IPS-18c (cell line): Measurements from ENCODE around the gene SCAMP3.
"Not testable (repeated sequence)": the region's sequence is repeated elsewhere in the genome, so short reads cannot be mapped to it uniquely, and the experiment has no call there.

Experiments
- H3K4me3 ChIP-seq: 2 replicates; pipeline ENCODE4 v1.7.0; 2013; ENCODE audit warnings: low read depth, mild to moderate bottlenecking, low read length, moderate library complexity; ENCODE audit not compliant: insufficient read depth
- H3K9me3 ChIP-seq: one replicate; pipeline ENCODE4 v1.6.1; 2013; ENCODE audit warnings: mild to moderate bottlenecking, low read length, moderate library complexity; ENCODE audit not compliant: control insufficient read depth, insufficient read depth

The SCAMP3 gene

DNA sequence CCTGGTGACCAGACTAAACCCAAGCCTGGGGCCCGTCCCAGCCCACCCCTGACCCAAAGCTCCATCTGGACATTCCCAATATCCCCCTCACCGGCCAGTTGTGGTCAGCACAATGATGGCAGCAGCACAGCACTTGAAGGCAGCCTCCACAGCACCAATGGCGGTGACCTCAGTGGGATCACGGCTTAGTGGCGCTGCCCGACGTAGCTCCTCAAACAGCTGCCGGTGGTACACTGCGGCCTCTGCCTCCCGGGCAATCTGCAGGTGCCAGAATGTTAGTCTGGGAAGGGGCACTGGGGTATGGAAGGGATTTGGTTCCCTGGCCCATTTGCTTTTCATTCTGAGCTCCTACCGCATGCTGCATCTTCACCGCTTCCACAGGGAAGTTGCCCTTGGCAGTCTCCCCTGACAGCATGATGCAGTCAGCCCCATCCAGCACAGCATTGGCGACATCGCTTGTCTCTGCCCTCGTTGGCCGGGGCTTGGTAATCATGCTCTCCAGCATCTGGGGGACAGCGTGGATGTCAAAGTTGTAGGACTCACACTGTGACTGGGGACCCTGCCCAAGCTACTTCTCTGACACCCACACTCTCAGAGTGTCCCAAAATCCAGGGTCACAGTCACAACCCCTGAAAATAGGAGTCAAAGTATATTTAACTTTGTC lies 31.1 kb upstream of the SCAMP3 start:
- no peak overlapping the region for H3K4me3 ChIP-seq
- peaks cover 2% of the 10 kb centered on the region for H3K9me3 ChIP-seq

DNA sequence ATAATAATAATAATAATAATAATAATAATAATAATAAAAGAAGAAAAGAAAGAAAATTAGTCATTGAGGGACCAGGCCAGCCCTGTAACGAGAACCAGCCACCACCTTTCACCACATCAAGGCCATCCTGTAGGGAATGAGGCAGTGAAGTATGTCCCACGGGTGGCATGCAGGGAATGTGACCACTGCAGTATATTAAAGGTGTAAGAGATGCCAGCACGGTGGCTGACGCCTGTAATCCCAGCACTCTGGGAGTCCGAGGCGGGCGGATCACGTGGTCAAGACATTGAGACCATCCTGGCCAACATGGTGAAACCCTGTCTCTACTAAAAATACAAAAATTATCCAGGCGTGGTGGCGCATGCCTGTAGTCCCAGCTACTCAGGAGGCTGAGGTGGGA lies 28.8 kb upstream of the SCAMP3 start:
- not testable (repeated sequence) for H3K9me3 ChIP-seq, H3K4me3 ChIP-seq

DNA sequence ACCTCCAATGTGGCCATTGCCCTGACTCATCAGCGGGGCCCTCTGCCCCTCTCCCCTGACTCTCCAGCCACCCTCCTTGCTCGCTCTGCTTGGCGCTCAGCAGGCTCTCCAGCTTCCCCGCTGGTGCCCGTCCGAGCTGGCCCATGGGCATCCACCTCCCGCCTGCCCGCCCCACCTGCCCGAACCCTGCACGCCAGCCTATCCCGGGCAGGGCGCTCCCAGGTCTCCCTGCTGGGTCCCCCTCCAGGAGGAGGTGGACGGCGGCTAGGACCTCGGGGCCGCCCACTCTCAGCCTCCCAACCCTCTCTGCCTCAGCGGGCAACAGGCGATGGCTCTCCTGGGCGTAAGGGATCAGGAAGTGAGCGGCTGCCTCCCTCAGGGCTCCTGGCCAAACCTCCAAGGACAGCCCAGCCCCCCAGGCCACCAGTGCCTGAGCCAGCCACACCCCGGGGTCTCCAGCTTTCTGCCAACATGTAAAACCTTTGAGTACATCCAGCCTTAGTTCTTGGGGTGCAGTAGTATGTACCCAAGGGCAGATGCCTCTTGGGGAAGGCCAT lies 25.9 kb upstream of the SCAMP3 start:
- no peaks in the 10 kb centered on the region for H3K9me3 ChIP-seq
- no peak overlapping the region for H3K4me3 ChIP-seq

DNA sequence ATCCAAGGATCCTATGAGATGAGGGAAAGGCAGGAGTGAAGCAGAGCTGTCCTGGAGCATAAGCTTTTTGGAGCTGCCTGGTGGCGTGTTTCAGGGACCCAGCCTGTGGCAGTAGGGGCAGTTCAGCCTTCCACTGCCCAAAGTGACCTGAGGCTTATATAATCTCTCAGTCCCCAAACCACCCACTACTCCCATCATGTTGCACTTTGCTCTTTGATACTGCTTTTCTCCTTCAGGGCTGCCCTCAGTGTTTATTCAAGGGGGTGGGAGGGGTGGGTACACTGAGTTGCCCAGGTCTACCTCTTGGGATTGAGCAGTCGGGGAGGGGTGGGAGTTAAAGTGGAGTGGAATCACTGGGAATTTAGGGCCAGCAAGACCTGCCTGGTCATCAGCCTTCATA lies 24.4 kb upstream of the SCAMP3 start:
- H3K4me3 ChIP-seq = no peak overlapping the region
- no peaks in the 10 kb centered on the region for H3K9me3 ChIP-seq

DNA sequence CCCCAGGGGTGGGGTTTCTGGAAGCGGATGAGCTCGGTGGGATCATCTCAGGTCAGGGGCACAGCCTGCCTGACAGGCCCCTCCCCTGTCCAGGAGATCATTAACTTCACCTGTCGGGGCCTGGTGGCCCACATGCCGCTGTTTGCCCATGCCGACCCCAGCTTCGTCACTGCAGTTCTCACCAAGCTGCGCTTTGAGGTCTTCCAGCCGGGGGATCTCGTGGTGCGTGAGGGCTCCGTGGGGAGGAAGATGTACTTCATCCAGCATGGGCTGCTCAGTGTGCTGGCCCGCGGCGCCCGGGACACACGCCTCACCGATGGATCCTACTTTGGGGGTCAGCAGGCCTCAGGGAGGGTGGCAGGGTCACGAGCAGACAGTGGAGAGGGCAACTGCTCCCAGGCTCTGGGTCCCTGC lies 23.5 kb upstream of the SCAMP3 start:
- Histone ChIP-seq H3K4me3 (no peak overlapping the region), H3K9me3 (no peaks in the 10 kb centered on the region)

DNA sequence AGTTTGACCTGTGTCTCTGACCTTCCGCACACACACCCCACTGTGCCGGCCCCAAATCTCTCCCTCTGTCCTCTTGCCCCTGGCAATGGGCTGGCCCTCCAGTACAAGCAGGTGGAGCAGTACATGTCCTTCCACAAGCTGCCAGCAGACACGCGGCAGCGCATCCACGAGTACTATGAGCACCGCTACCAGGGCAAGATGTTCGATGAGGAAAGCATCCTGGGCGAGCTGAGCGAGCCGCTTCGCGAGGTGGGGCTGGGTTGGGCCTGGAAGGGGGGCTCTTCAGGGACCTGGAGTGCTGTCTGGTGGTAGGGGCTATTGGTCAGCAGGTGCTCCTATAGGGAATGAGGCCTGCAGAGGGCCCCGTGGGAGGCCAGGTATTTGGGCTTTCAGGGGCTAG lies 22.9 kb upstream of the SCAMP3 start:
- Histone ChIP-seq H3K4me3 (no peak overlapping the region), H3K9me3 (no peaks in the 10 kb centered on the region)

DNA sequence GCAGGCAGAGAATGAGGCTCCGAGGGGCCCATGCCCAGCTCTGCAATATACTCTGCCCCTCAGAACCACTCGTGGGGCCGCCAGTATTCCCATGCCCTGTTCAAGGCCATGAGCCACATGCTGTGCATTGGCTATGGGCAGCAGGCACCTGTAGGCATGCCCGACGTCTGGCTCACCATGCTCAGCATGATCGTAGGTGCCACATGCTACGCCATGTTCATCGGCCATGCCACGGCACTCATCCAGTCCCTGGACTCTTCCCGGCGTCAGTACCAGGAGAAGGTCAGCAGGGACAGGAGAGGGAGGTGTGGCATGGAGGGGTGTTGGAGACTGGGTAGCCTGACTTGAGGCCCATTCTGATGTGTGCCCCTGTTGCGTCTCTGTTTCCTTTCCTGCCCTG lies 22.3 kb upstream of the SCAMP3 start:
- Histone ChIP-seq H3K4me3 (no peak overlapping the region), H3K9me3 (no peaks in the 10 kb centered on the region)

DNA sequence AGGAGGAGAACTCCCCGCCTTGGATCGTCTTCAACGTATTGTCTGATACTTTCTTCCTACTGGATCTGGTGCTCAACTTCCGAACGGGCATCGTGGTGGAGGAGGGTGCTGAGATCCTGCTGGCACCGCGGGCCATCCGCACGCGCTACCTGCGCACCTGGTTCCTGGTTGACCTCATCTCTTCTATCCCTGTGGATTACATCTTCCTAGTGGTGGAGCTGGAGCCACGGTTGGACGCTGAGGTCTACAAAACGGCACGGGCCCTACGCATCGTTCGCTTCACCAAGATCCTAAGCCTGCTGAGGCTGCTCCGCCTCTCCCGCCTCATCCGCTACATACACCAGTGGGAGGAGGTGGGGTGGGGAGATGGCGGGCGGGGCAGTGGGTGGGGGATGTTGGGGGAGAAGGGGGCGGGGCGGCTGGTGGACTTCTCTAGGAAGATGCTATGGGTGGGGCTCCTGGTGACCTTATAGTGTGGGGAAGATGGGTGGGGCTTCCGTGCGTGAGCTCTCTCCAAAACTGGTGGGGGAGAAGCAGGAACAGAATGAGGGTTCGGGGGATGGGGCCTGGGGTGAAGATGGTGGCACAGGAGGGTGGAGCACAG lies 20.4 kb upstream of the SCAMP3 start:
- Histone ChIP-seq H3K4me3 (no peak overlapping the region), H3K9me3 (no peaks in the 10 kb centered on the region)

DNA sequence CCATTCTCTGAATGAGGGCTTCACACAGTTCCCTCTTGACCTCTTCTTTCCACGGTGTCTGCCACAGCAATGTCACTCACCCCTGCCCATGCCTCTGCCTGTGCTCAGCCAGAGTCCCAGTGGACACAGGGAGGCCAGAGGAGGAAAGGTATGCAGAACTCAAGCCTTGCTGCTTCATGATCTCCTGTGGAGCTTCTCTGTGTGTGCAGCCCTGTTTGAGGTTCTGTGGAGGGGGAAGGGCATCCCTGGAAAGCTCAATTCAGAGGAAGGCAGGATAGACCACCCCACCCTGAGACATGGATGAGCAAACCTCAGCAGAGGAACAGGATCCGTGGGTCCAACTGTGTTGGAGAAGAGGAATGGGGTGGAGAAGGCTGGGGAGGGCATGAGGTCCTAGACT lies 17.1 kb upstream of the SCAMP3 start:
- no peaks in the 10 kb centered on the region for H3K9me3 ChIP-seq
- peak overlapping the region; percentile 20; the same call in 1 of the 2 replicates for H3K4me3 ChIP-seq

DNA sequence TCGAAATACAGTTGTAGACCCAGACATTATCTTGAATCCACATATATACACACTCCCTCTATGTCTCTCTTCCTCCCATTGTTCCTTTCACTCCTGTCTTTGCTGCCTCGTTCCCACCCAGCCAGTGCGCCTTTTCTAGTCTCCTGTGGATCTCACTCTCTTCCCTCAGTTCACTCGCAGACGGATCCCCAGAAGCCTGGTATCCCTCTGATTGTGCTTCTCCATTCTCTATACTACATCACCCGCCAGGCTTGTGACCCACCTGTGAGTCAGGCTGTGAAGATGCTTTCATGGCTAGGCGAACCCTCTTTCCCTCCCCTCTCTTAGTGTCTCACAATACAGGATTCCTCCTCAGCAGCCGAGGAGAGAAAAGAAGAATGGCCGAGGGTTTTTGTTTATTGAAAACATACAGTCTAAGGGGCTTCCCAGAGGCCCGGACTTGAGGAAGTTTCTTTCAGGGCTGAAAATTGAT lies 16.6 kb upstream of the SCAMP3 start:
- Histone ChIP-seq H3K4me3 (no peak overlapping the region; the same call in 1 of the 2 replicates), H3K9me3 (no peaks in the 10 kb centered on the region)

DNA sequence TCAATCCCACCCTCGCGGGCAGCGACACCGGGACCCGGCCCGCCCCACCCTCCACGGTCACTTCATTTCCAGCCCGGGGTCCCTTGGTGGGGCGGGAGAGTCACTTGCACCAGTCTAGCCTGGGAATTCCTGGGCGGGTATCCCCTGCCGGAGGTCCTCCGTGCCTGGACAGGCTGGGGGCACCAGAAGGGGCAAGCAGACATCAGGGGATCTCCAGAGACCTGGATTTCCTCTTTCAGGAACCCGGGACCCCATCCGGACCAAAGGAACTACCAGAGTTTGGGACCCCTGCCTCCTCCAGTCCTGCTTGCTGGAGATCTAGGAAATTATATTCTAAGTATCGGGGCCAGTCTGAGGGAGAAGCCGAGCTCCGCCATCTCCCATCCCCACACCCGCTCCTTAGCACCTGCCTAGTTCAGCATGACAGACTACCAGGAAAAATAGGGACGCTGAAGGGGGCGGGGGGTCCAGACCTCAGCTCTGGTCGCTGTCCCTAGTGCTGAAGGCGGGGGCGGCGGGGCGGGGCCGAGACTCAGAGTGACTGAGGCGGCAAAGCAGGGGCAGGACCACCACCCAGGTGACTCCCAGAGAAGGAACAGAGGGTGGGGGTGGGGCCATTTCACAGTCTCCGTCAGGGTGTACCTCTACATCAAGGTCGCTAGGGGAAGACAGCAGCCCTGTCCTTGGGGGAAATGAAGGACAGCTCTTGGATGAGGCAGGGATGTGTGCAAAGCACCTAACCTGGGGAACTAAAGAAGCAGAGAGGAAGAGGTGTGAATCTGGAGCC lies 15.9 kb upstream of the SCAMP3 start:
- Histone ChIP-seq H3K4me3 (peak overlapping the region; percentile 81), H3K9me3 (no peaks in the 10 kb centered on the region)

DNA sequence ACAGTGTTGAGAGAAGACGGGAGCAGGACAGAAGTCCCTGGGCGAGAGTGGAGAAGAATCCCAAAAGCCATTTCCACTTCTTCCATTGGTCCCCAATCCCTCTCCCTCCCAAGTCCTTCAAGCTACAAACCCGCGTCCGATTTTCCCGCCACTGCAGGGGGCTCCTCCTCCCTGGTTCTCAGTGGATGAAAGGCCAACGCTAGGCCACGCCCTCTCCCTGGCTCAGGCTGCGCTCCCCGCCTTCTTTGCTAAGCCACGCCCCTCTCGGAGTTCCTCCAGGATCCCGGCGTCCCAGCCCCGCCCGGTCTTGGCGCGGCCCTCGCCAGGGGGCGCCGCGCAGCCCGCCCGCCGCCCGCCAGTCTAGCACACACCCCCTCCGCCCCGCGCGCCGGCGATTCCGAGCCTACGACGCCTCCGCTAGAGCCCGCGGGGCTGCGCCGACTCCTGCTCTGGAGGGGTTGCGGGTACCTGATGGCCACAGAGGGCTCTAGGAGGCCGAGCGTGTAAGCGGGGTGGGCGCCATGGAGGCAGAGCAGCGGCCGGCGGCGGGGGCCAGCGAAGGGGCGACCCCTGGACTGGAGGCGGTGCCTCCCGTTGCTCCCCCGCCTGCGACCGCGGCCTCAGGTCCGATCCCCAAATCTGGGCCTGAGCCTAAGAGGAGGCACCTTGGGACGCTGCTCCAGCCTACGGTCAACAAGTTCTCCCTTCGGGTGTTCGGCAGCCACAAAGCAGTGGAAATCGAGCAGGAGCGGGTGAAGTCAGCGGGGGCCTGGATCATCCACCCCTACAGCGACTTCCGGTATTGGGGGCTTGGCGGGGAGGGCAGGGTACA lies 15.1 kb upstream of the SCAMP3 start, which contains the start of gene HCN3:
TSS of gene HCN3 (plus strand) at position 394 of the 832 bp plus-strand sequence. CDS start at position 522, 128 bp downstream.
- Histone ChIP-seq H3K4me3 (peak within 1 kb of the TSS; percentile 81), H3K9me3 (no peaks in the 10 kb centered on the region)

DNA sequence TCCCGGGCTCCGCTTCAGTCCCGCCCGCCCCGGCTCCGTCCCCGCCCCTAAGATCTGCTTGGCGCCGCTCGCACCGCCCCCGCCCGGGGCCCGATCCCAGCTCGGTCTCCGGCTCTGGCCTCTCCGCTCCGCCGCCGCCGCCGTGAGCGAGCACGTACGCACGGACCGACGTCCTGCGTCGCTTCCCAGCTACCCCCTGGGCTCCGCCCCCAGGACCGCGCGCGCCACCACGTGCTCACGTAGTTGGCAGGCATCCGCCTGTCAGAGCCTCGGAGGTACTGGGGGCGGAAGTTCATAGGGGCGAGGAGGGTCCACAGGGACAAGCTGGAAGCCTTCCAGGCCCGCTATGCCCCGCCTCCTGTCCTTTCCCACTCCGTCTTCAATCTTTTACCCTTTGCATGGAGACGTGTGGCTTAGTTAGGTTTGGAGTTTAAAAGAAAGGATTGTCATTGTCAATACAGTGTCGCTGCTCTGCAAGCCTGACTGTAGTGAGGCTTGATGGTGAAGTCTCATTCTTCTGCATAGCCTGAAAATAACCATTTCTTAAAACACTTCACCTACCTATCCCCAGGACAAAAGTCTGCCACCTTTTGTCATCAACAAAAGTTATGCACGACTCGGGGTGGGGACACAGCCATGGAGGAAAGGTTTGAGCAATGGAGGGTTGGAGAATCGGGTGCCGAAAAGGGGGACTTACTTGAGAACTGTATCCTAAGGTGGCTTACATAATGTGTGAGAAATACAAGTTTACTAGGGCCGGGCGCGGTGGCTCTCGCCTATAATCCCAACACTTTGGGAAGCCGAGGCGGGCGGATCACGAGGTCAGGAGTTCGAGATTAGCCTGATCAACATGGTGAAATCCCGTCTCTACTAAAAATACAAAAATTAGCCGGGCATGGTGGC lies 11.4 kb upstream of the SCAMP3 start, which contains the start of gene CLK2:
TSS of gene CLK2 (minus strand) at position 162 of the 903 bp plus-strand sequence. CDS start 2,527 bp downstream, outside the sequence.
- Histone ChIP-seq H3K4me3 (peak within 1 kb of the TSS; percentile 81), H3K9me3 (no peaks in the 10 kb centered on the region)

DNA sequence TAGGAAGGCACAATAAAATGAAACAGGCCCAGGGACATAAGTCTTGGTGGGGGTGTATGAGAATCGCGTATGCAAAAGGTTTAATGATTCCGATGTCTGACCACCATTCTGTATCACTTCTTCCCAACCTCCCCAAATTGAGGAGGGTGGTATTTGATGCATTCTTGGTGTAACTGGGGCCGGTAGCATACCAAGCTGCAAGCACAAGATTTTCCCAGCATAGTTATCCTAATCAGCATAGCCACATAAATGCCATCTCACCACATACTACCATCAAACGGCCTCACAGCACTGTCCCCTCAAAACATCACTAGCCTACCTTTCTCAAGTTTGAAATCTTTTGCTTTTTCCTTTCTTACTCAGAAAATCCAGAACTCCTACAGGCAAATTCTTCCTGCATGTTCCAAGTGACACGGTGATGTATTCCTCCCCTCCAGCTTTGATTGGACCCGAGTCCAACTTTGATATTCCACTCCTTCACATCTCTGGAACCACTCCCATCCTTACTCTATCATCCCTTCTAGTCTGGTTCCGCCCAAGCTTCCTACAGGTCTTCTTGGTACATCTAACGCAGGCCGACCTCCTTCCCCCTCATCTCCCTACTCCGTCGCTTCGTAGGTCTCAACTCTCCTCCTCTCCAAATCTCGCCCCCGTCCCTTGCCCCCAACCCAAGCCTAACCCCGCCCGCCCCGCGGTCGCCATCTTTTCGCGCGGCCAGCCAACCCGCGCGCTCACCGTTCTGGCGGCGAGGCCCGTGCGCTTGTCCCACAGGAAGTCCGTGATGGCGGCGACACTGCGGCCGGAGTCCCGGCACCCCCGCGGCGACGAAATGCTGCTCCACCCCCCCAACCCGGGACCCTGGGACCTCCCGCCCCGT lies 10.5 kb upstream of the SCAMP3 start:
- H3K4me3 ChIP-seq = peak overlapping the region; percentile 81
- H3K9me3 ChIP-seq = no peaks in the 10 kb centered on the region

DNA sequence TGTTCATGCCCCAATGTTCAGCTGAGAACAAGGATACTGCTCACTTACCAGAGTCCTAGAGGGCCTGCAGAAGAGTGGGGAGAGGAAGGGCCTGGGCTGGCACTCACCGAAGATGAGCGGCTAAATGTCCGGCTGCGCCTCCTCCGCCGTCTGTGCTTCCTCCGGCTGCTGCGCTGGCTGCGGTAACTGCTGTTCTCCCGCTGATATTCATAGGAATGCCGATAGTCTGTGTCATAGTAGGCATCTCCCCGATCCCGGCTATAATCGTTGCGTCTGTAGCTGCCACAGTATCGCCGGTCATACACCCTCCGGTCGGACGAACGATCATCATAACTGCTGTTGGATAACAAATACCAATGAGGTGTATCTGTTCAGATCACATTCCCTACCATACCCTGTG lies 7.2 kb upstream of the SCAMP3 start:
- Histone ChIP-seq H3K4me3 (no peak overlapping the region), H3K9me3 (no peaks in the 10 kb centered on the region)
